ENCODE measurements around the gene CAB39.
"Not testable (repeated sequence)": the region's sequence is repeated elsewhere in the genome, so short reads cannot be mapped to it uniquely, and the experiment has no call there.

The CAB39 gene

DNA sequence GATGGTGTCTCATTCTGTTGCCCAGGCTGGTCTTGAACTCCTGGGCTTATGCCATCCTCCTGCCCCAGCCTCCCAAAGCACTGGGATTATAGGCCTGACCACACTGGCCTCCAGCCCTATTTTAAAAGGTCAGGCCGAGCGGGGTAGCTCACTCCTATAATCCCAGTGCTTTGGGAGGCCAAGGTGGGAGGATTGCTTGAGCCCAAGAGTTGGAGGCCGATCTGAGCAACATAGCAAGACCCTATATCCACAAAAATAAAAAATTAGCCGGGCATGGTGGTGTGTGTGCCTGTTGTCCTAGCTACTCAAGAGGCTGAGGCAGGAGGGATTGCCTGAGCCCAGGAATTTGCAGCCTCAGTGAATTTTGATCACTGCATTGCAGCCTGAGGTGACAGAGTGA is 3.9 kb downstream of the CAB39 start:
- no peak for DNase-seq

DNA sequence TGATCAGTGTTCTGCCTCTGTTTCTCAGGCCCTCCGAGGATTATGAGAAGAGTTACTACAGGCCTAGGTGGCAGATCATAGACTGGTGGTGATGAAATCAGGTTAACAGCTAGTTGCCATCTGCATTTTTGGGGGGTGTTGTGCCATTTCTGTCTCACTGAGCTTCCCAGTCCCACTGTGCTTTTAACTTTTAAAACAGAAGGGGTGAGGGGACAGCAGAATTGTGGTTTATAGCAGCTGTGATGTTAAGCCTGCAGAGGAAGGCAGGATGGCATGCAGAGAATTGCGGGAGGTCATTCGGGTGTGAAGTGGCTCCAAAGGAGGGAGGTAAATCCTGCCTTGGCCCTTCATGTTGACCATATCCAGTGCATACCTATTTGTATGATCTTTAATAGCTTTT is 5.0 kb downstream of the CAB39 start:
- DNase-seq, result no peak

DNA sequence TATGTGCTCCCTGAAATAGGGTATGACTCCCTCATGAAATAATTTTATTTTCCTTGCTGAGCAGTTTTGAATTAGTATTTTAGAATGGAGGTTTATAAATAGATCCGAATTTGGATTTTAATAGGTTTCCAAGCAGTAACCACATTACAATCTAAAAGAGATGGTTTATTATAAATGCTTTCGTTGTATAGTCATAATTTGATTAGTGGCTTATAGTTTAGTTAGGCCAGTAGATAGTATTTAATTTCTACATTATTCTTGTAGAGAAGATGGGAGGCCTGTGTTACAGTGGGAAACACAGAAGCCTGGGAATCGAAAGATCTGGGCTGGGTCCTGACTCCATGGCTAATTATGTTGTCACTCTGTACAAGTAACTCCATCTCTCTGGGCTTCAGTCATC is 6.7 kb downstream of the CAB39 start:
- no peak for DNase-seq

DNA sequence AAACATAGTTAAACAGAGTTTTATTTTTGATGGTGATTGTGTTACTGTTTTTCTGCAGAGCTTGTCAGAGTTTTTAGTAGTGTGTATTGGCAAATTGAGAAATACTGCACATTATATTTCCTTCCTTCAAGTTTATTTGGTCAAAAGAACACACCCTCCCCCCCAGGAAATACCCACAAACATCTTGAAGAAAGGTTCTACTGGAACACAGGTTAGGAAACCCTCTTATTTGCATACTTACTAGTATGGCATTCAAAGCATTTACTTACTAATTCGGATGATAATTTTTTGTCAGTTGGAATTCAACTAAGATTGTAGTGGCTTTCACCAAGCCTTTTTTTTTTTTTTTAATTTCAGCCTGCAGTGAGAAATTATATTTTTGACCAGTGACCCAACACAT is 9.1 kb downstream of the CAB39 start:
- DNase-seq, result no peak

DNA sequence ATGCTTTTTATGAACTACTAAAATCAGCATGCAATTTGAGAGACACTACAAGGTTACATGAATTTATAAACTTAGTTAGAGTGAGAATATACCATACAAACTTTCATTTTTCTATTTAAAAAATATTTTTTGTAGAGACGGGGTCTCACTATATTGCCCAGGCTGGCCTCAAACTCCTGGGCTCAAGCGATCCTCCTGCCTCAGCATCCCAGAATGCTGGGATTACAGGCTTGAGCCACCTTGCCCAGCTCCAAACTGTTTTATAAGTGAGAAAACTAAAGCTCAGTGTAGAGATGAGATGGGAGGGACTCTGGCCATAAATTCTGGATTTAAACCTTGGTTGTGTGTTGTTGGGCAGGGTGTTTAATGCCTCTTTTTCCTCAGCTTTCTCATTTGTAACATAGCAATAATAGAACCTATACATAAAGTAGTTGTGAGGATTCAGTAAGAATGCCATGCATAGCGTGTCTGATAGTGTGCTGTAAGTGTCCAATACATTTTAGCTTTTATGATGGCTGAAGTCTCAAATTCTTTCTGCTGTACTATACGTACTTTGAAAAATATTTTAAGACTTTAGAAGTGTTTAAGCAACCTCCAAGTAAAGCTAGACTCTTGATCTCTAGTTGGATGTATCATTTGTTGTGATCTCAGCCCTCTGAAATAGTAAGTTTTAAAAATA is 9.7 kb downstream of the CAB39 start:
- DNase-seq, result no peak

DNA sequence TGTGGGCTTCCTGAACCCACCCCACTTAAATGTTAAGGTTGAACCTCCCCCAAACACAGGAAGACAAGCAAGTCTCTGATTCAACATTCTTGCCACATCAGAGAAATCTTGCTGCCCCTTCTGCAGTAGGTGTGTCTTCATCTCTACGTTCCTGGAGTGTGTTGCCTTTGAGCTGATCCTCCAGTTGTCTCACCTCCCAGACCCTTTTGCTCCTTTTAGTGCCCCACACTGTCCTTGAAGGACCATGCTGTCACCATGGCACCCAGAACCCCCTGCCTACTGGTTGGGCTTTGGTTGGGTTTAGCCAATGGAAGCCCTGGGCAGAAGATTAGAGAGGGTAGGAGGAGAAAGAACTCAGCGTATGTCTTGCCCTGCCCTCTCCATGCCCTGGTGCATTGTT is 10.7 kb downstream of the CAB39 start:
- no peak for DNase-seq

DNA sequence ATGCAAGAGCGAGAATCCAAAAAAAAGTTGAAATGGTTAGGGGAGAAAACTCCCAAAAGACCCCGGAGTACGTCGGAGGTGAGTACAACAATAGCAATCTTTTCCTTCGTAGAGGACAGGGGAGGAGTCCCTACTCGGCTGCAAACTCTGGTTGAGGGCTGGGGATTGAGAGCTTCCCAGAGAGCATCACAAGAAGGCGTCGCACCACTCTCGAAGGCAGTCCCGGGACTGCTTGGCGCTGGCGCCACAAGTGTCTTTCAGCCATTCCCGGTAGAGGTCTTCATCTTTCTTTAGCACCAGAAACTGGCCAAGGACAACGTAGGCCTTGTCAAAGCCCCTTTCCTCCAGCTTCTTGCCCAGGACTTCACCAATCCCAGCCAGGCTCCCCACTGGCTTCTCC is 12.3 kb downstream of the CAB39 start:
- DNase-seq, result not testable (repeated sequence)

DNA sequence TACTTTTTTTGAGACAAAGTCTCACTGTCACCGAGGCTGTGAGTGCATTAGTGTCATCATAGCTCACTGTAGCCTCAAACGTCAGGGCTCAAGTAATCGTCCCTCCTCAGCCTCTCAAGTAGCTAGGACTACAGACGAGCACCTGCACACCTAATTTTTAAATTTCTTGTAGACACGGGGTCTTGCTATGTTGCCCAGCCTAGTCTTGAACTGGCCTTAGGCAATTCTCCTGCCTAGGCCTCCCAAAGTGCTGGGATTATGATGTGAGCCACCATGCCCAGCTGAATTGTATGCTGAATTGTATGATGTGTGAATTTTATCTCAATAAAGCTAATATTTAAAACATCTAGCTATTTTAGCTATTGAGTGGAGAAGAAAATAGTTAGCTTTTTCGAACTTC is 18.9 kb downstream of the CAB39 start:
- DNase-seq, result no peak

DNA sequence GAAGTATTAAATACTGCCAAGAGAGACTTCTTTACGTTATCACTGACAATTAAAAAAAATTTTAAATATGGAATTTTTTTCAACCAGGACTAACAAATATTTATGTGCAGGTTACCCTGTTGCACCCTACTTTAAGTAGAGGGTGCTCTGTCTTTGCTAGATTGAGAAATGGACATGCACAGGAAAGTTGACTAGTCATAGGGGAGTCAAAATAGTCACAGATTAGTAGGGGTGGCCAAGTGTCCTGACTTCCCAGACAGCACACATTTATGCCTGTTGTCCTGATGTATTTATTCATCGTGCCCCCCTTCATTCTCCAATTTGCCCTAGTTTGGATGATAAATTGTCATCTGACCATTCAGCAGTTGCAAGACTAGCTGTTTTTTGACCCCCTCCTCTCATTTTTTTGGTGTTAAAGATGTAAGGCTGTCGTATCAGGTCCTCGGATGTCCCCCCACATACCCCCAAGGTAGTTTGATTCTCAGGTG is 20.3 kb downstream of the CAB39 start:
- no peak for DNase-seq

DNA sequence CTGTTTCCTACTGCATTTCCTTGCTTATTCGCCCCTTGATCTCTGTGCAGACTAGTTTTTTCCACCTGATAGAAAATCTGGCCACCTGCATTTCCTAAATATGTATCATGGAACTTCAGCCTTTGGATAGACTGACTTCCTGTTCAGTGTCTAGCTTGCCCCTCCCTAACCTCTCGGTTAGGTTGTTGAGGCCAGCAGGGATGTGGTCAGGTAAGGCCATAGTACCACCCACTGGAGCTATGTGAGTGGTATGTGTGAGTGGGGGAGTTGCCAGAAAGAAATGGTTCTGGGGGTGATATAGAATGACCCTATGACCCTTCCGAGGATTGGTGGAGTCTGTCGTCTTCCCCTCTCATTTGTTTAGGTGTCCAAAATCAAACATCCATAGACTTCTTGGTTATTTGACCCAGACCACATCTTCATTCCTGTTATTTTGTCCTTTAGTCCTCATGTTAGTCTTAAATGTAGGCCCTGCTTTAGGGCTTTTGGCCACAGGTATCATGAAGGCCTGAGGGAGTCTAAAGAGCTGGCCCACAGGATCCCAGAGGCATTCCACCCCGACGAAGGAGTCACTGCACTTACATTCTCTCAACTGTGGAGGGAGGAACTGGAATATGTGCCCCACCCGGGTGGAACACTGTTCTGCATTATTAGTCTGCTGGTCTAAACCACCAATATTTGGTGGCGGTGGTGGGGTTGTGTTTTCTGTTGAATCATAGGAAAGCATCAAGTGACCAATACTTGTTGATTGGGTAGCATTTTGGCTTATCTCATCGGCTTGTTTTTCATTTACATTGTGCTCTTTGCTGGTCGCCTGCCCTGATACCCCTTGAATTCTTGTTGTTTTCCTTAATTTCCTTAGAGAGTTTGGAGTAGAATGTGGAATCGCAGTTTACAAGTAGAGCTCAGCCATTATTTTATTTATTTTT is 21.9 kb downstream of the CAB39 start:
- no peak for DNase-seq

DNA sequence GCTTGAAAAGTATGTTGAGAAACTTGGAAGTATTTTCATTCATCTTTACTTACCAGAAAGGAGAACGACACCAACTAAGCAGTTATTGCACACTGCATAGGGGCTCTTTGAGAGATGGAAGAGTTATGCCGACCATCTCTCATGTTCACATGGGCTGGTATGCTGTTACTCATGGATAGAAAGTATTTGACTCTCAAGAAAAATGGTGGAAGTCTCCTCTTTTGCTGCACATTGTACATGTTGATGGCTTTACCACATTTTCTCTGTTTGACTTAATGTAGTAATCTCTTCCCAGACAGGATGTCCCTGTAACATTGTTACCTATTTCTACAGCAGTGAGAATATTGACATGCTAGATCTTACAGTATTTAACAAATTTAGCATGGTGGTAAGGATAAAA is 23.2 kb downstream of the CAB39 start:
- no peak for DNase-seq

DNA sequence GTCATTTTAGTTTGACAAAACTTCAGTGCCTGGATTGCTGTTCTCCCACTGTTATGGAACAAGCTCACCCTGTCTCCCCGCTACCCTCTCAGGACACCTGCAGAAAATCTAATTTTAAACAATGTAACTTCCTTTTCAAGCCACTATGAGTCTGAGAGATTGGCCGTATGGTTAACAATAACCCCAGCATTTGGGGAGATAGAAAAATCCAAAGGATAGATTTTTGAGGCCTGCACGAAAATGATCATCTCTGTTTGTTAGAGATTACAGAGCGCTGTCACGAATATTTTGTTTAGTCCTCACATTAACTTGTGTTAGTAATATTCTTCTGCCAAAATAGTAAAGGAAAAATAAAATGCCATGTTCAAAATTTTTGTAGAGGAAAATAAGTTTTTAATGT is 24.7 kb downstream of the CAB39 start:
- DNase-seq, result no peak

DNA sequence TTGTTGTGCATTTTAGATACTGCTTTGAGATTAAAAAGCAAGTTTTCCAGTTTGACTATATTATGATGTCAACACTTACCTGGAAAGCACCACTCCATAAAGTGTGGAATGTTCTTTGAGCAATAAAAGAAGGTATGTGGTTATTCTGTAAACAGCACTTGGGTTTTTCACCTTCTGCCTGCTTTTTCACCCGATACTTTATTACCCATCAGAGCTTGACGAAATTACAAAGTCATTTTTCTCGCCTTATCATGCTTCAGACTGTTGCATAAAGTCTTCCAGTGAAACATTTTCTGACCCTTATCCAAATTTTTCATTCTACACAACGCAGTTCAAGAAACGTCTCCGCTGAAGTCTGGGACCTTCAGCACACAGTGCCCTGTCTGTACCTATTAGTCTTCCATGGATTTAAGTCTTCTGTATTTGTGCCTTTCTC is 25.2 kb downstream of the CAB39 start:
- peak; percentile 32 for DNase-seq

DNA sequence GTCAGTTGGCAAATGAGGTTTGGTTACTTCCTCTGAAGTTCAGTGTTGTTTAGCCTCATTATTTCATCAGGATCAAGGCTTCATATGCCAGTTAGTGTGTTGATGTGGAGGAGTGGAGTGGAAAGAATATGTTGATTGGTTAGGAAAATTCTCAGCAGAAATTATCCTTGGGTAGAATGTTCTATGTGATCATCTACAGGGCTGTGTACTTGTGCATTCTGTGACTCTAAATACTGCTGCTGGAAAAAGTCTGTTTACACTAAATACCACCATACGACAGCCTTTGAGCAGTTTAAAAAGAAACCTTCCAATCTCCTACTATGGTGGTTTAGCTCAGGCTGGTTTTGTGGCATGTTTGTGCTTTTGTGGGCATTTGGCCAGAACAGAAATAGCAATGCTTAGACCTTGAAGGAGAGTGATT is 25.8 kb downstream of the CAB39 start:
- no peak for DNase-seq

DNA sequence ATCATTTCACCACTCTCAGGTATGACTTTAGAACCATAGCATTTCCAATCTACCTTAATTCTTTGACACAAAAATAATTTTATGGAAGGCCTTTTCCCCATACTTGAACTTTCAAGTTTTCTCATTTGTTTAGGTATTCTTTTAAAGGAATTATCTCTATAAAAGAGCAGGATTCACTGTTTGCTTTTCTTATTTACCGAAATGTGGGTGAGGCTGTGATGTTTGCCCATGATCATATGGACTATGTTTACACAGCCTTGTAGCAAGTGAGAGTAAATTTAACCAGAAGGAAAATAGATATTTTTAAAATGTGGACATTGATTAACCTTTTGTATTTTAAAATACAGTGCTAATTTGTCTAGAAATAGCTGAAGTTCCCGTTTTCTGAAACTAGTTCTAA is 26.3 kb downstream of the CAB39 start:
- no peak for DNase-seq

DNA sequence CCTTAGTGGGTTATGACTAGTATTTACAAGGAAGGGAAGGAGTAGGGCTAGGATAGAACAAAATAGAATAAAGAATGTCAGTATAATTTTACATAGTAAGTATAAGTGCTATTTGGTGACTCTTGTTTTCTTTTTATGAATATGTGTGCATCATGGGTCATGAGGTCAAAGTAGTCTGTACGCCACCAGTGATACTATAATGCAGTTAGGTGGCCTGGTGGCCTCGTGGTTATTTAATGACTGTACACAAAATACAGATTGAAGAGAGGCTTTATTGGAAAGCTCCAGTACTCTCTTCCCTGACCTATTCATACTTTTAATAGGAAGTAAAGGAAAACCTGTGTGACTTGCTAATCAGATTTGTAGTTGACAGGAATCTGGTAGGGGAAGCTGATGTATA is 27.3 kb downstream of the CAB39 start:
- DNase-seq, result no peak

DNA sequence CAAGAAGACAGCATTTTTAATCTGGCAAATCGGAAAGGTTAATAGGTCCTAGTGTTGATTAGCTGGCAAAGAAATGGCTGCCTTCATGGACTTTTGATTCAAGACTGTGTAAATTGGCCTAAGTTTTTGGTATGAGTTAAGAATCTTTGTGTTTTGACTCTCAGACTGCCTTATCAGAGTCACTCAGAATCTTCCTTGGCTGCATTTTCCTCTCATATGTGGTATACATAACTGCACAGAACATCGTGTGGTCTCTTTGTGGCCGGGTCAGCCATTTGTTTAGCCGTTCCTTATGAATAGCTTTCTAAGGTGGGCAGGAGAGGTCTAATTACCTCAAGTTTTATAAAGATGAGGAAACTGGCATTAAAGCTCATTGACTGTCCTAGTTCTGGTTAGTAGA is 30.1 kb downstream of the CAB39 start:
- DNase-seq, result no peak

DNA sequence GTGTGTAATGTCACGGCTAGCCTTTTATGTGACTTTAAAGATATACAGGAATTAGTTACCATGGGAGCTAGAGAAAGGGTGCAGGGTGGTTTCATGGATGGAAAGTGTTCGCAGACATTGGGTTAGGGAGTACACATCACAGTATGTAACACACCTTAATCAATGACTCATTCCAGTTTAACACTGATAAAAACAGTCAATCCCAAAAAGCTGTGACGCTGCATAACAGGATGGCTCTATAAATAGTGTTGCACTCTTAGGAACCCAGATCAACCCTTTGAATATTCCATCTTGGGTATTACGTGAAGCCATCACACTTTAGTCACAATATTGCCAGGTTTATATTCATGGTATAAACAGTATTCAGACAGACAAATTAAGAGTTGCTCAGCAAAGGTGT is 33.6 kb downstream of the CAB39 start:
- DNase-seq, result no peak

DNA sequence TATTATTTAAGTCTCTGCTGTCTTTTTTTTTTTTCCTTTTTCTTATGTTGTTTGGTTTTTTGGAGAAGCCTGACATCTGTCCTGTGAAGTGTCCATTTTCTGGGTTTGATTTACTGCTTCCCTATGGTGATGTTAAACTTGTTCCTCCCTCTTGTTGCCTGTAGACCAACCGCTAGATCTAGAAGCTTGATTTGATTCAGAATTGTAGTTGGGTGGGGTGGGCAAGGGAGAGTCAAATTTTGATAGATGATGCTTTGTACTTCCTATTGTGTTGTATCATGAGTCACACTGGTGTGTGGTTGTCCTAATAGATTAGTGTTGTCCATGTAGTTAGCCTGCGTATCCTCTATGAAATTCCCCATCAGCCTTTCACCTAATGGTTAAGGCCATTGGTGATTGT is 35.4 kb downstream of the CAB39 start:
- DNase-seq, result no peak

DNA sequence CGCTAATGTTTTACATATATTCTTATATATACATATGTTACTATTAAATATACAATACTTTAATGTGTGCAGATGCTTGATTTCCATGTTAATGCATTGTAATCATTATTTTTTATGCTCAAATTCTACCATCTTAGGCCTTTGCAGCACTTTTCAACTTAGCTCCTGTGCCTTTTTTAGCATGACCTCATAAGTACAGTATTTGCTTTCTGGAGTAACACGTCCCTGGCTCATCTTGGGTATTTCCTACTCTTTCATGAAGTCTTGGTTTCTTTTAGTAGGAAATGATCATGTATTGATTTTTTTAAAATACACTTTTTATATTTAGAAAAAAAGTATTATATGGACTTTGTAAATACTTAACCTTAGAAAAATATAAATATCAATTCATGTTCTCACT is 36.5 kb downstream of the CAB39 start:
- DNase-seq, result no peak

DNA sequence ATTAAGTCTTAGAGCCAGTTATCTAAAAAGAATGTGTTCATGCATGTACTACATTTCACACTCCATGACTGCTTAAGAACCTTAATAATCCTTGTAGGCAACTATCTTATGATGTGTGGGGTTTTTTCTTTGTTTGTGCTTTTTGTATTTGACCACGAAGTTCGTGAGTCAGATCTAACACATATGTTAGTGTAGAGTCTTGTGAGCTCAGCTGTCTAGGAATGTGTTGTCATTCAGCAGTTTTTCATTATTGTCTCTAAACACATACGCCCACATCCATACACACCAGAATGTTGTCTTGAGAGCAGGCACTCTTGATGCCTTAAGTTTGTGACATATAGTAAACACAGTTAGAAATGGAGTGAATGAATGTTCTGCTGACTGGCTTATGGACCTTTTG is 38.4 kb downstream of the CAB39 start:
- no peak for DNase-seq

DNA sequence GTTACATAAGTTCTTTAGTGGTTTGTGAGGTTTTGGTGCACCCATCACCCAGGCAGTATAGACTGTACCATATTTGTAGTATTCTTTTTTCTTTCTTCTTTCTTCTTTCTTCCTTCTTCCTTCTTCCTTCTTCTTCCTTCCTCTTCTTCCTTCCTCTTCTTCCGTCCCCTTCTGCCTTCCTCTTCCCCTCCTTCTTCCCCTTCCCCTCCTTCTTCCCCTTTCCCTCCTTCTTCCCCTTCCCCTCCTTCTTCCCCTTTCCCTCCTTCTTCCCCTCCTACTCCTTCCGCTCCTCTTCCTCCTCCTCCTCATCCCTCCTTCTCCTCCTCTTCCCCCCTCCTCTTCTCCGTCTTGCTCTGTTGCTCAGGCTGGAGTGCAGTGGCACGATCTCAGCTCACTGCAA is 41.6 kb downstream of the CAB39 start:
- DNase-seq, result no peak

DNA sequence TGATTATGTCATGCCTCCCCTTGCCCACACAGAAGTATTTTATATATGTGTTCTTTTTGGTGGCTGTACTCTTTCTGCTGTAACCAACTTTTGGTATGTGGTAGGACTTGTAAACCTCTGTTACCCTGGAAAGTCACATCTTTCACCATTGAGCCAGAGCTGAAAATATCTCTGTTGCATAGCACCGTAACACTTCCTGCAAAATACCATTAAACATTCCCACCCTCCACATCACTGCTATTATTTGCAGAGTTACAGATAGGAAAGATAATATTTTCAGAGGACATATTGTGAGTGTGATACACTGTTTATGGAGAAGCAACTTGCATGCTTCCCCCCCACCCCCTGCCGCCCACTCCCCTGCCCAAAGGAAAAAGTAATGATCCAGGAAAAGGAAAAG is 44.8 kb downstream of the CAB39 start:
- no peak for DNase-seq
